K562 (cell line): Measurements from ENCODE around the gene STK24. TPM values are rescaled to one million over a fixed set of nuclear protein-coding genes. Genes with fewer than 3 reads are reported as not detected.

Source experiments
- ARID2 ChIP-seq: fragments of 450-650 bp; IDR thresholded peaks from 2 replicates; pipeline ENCODE4 v1.6.1; 2017; ENCODE audit warnings: antibody characterized with exemption, mild to moderate bottlenecking
- ARNT ChIP-seq, 2 experiments: fragments of 450-650 bp; IDR thresholded peaks; 2 replicates each; pipeline ENCODE4 v1.6.1; 2016; ENCODE audit warnings: mild to moderate bottlenecking in 1 of 2
- FOXJ2 ChIP-seq: fragments of 200-800 bp; sonication (Bioruptor generic); IDR thresholded peaks from 2 replicates; pipeline ENCODE4 v1.6.1; 2016; ENCODE audit warnings: missing genetic modification characterization, missing compliant biosample characterization
- GABPB2 ChIP-seq: fragments of 250-450 bp; sonication (Bioruptor Pico); conservative IDR thresholded peaks from 2 replicates; pipeline ENCODE4 v1.5.1; 2021; ENCODE audit warnings: mild to moderate bottlenecking
- ILK ChIP-seq: fragments of 450-650 bp; IDR thresholded peaks from 2 replicates; pipeline ENCODE4 v1.6.1; 2016; ENCODE audit warnings: missing genetic modification characterization, low read depth, mild to moderate bottlenecking, missing compliant biosample characterization, moderate library complexity, borderline replicate concordance
- NFATC3 ChIP-seq: fragments of 450-650 bp; IDR thresholded peaks from 2 replicates; pipeline ENCODE4 v1.6.1; 2017; ENCODE audit warnings: mild to moderate bottlenecking
- PCBP1 ChIP-seq: fragments of 200-400 bp; formaldehyde crosslinking; IDR thresholded peaks from 2 replicates; pipeline ENCODE4 v1.6.1; 2018; ENCODE audit warnings: mild to moderate bottlenecking, low read depth, low read length; ENCODE audit not compliant: poor library complexity, severe bottlenecking
- RFX5 ChIP-seq: IDR thresholded peaks from 2 replicates; pipeline ENCODE4 v1.6.1; 2011; ENCODE audit warnings: low read depth, mild to moderate bottlenecking, improper control_type of control experiment, low read length
- RHOXF2B ChIP-seq: fragments of 250-450 bp; sonication (Bioruptor Pico); conservative IDR thresholded peaks from 2 replicates; pipeline ENCODE4 v1.5.1; 2021
- TAF7 ChIP-seq: fragments of 450-650 bp; IDR thresholded peaks from 2 replicates; pipeline ENCODE4 v1.6.1; 2016; ENCODE audit warnings: missing genetic modification characterization, missing compliant biosample characterization
- ZNF274 ChIP-seq: IDR thresholded peaks from 2 replicates; pipeline ENCODE4 v1.6.1; 2011; ENCODE audit warnings: low read depth, mild to moderate bottlenecking, low read length, moderate library complexity, borderline replicate concordance
- ZNF311 ChIP-seq: fragments of 250-450 bp; sonication (Bioruptor Pico); IDR thresholded peaks from 2 replicates; pipeline ENCODE4 v1.4.0; 2020; ENCODE audit warnings: mild to moderate bottlenecking, moderate library complexity
- ZNF445 ChIP-seq: fragments of 250-450 bp; sonication (Bioruptor Pico); IDR thresholded peaks from 2 replicates; pipeline ENCODE4 v1.4.0; 2020; ENCODE audit warnings: low read depth, mild to moderate bottlenecking, moderate library complexity
- ZNF76 ChIP-seq: fragments of 250-450 bp; sonication (Bioruptor Pico); IDR thresholded peaks from 2 replicates; pipeline ENCODE4 v1.4.0; 2020; ENCODE audit warnings: mild to moderate bottlenecking, moderate library complexity, borderline replicate concordance
- polyA plus RNA-seq, 8 experiments: library from polyadenylated mRNA; depleted of rRNA in 4 of 8; stranded (reverse) in 5 of 8; unstranded in 3 of 8; fragments of >200 nt; fragmentation: Nextera tagmentation in 2 of 8; fragmentation: Illumina TruSeq in 1 of 8; extraction: Ambion mirVana in 2 of 8; extraction: Trizol in 1 of 8; gene quantifications; 2 replicates each; pipeline versions ENCODE4 v1.2.1 to v1.2.3, GENCODE V29; 2011 to 2014; ENCODE audit warnings: inconsistent platforms in 1 of 8, missing spikeins in 1 of 8
- total RNA-seq, 7 experiments: library from RNA; depleted of rRNA in 6 of 7; stranded (reverse); fragments of >200 nt in 6 of 7; fragmentation: Illumina TruSeq in 2 of 7; extraction: Trizol in 2 of 7; gene quantifications; 2 replicates each; pipeline versions ENCODE4 v1.2.1 to v1.2.3, GENCODE V29; 2011 to 2021; ENCODE audit warnings: low replicate concordance in 1 of 7
- TF ChIP-seq, protein P1 (sequence below): sonication (generic); formaldehyde crosslinking; IDR thresholded peaks from 2 replicates; pipeline ENCODE4 v1.8.0; 2022; ENCODE audit warnings: mild to moderate bottlenecking, missing genetic modification reagents, borderline replicate concordance
- TF ChIP-seq, protein P2 (sequence below): sonication (generic); formaldehyde crosslinking; IDR thresholded peaks from 2 replicates; pipeline ENCODE4 v1.8.0; 2022; ENCODE audit warnings: mild to moderate bottlenecking, missing genetic modification reagents
- TF ChIP-seq, protein P3 (sequence below): fragments of 250-450 bp; sonication (Bioruptor Pico); IDR thresholded peaks from 2 replicates; pipeline ENCODE4 v1.8.0; 2022; ENCODE audit warnings: inconsistent platforms, mild to moderate bottlenecking, moderate library complexity, borderline replicate concordance
- TF ChIP-seq, protein P4 (sequence below): sonication (generic); formaldehyde crosslinking; IDR thresholded peaks from 2 replicates; pipeline ENCODE4 v1.4.0; 2020; ENCODE audit warnings: mild to moderate bottlenecking, missing genetic modification reagents

Gene STK24
- total and polyA plus RNA-seq, 9 of the 15 experiments (the other 6 are each of a cell fraction or from before 2014, with no cell fraction given) = 3.8 to 78.4 (median 28.2) TPM

DNA sequence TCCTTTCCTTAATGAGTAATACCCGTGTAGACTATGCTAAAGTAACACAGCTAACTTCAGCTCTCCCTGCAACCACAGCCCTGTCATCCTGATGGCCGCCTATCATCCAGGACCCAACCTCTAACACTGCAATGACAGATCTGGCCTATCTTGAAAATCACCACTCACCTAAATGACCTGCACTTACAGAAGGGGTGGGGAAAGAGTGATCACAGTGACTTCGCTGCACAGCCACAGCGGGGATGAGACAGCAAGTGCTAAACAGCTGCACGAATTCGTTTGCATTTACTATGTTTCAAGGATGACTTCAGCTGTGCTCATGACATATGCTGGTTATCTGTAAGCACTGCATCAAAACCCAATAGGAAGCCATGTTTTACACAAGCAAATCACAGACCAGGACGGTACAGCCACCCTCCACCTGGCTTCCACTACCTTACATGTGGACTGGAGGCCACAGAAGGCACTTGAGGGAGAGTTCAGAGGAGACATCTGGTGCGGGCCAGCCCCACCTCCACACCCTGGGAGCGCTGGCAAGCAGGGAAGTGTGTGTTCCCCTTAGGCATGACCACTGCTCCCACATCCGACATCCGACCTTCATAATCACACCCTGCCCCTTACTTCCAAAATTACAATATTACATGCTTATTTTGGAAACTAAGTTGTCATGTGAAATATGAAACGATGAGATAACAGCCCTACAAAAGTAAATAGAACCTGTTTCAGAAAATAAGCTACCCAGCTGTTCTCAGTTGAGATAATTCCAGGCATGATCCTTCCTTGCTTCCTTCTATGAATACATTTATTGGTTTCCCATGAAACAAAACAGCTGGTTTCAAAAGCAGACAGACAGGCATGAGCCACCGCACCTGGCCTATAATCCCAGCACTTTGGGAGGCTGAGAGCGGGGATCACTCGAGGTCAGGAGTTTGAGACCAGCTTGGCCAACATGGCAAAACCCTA lies 95.7 kb downstream of the STK24 start (continued):
- TF ChIP-seq, protein P1, sequence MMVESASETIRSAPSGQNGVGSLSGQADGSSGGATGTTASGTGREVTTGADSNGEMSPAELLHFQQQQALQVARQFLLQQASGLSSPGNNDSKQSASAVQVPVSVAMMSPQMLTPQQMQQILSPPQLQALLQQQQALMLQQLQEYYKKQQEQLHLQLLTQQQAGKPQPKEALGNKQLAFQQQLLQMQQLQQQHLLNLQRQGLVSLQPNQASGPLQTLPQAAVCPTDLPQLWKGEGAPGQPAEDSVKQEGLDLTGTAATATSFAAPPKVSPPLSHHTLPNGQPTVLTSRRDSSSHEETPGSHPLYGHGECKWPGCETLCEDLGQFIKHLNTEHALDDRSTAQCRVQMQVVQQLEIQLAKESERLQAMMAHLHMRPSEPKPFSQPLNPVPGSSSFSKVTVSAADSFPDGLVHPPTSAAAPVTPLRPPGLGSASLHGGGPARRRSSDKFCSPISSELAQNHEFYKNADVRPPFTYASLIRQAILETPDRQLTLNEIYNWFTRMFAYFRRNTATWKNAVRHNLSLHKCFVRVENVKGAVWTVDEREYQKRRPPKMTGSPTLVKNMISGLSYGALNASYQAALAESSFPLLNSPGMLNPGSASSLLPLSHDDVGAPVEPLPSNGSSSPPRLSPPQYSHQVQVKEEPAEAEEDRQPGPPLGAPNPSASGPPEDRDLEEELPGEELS (CRISPR knock-in tag) = no peak
- TF ChIP-seq RFX5 (no peak), TAF7 (no peak), ZNF76 (CRISPR knock-in tag) (no peak), FOXJ2 (tag) (no peak), ZNF274 (no peak), PCBP1 (no peak), ZNF445 (CRISPR knock-in tag) (no peak), NFATC3 (no peak), ARNT (IDR thresholded peaks at IDR 0.05) (no peak), ZNF311 (CRISPR knock-in tag) (no peak), RHOXF2B (no peak), ILK (no peak), ARID2 (no peak), GABPB2 (CRISPR knock-in tag) (no peak)
- TF ChIP-seq, protein P2, sequence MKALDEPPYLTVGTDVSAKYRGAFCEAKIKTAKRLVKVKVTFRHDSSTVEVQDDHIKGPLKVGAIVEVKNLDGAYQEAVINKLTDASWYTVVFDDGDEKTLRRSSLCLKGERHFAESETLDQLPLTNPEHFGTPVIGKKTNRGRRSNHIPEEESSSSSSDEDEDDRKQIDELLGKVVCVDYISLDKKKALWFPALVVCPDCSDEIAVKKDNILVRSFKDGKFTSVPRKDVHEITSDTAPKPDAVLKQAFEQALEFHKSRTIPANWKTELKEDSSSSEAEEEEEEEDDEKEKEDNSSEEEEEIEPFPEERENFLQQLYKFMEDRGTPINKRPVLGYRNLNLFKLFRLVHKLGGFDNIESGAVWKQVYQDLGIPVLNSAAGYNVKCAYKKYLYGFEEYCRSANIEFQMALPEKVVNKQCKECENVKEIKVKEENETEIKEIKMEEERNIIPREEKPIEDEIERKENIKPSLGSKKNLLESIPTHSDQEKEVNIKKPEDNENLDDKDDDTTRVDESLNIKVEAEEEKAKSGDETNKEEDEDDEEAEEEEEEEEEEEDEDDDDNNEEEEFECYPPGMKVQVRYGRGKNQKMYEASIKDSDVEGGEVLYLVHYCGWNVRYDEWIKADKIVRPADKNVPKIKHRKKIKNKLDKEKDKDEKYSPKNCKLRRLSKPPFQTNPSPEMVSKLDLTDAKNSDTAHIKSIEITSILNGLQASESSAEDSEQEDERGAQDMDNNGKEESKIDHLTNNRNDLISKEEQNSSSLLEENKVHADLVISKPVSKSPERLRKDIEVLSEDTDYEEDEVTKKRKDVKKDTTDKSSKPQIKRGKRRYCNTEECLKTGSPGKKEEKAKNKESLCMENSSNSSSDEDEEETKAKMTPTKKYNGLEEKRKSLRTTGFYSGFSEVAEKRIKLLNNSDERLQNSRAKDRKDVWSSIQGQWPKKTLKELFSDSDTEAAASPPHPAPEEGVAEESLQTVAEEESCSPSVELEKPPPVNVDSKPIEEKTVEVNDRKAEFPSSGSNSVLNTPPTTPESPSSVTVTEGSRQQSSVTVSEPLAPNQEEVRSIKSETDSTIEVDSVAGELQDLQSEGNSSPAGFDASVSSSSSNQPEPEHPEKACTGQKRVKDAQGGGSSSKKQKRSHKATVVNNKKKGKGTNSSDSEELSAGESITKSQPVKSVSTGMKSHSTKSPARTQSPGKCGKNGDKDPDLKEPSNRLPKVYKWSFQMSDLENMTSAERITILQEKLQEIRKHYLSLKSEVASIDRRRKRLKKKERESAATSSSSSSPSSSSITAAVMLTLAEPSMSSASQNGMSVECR = no peak
- TF ChIP-seq, protein P3, sequence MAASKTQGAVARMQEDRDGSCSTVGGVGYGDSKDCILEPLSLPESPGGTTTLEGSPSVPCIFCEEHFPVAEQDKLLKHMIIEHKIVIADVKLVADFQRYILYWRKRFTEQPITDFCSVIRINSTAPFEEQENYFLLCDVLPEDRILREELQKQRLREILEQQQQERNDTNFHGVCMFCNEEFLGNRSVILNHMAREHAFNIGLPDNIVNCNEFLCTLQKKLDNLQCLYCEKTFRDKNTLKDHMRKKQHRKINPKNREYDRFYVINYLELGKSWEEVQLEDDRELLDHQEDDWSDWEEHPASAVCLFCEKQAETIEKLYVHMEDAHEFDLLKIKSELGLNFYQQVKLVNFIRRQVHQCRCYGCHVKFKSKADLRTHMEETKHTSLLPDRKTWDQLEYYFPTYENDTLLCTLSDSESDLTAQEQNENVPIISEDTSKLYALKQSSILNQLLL (CRISPR knock-in tag) = no peak
- TF ChIP-seq, protein P4, sequence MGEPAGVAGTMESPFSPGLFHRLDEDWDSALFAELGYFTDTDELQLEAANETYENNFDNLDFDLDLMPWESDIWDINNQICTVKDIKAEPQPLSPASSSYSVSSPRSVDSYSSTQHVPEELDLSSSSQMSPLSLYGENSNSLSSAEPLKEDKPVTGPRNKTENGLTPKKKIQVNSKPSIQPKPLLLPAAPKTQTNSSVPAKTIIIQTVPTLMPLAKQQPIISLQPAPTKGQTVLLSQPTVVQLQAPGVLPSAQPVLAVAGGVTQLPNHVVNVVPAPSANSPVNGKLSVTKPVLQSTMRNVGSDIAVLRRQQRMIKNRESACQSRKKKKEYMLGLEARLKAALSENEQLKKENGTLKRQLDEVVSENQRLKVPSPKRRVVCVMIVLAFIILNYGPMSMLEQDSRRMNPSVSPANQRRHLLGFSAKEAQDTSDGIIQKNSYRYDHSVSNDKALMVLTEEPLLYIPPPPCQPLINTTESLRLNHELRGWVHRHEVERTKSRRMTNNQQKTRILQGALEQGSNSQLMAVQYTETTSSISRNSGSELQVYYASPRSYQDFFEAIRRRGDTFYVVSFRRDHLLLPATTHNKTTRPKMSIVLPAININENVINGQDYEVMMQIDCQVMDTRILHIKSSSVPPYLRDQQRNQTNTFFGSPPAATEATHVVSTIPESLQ = no peak
